ENCODE results near the gene GADD45G.

- no peak for TF ChIP-seq POLR2A (IDR thresholded peaks at IDR 0.05; ENCODE audit: low read length)
- TF ChIP-seq GATA1 (IDR thresholded peaks at IDR 0.05; ENCODE audit: low read depth, low read length), result no peak
These were observed 13.3 kb upstream of the GADD45G start for GRCh38 chr9:89591274-89592212.

Measured in erythroblast (primary cell).